ENCODE measurements around the gene RUBCN.

The RUBCN gene

GRCh38 chr3:197736491-197737318, at the start of gene RUBCN:
TSS of gene RUBCN (minus strand) at chr3:197736904. CDS start at chr3:197736719, 185 bp downstream.
- peak; percentile 70 for FAIRE-seq

- no peak for FAIRE-seq
Observed at GRCh38 chr3:197784019-197784585, 47.4 kb upstream of the RUBCN start.

DNA sequence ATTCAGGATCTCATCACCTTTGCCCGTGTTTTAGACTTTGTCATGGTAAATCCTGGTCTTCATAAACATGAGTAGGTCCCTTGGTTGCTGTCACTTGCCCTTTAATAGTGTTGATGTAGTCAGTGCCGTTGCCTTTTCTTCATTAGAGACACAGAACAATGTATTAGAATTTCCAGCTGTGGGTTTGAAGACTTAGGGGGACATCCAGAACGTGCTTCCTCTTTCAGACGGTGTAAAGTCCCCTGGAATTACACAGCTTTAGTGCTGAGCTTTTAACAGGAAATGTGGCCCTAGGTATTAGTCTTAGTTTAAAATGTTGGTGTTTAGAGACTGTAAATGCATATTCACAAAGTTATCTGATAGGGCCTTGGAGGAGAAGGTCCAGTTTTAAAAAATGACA, 45.5 kb upstream of the RUBCN start:
- no peak for FAIRE-seq

DNA sequence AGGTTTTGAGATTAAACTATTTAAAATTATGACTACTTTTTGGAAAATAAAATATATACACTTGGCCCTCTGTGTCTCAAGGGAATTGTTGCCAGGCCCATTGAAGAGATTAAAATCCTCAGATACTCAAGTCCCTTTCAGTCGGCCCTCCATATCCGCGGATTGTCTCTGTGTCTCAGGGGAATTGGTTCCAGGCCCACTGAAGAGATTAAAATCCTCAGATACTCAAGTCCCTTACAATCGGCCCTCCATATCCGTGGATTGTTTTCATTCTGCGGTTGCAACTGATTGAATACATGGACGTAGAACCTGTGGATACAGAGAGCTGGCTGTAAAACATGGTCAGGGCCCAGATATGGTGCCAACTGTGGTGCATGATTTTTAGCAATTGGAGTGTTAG, 38.6 kb upstream of the RUBCN start:
- no peak for FAIRE-seq

GRCh38 chr3:197761784-197762183, 25.1 kb upstream of the RUBCN start:
- no peak for FAIRE-seq

- no peak for FAIRE-seq
Observed at GRCh38 chr3:197758512-197758911, 21.8 kb upstream of the RUBCN start.

- no peak for FAIRE-seq
Observed at GRCh38 chr3:197756704-197757103, 20.0 kb upstream of the RUBCN start.

- no peak for FAIRE-seq
Observed at GRCh38 chr3:197753263-197753662, 16.6 kb upstream of the RUBCN start.

- FAIRE-seq: no peak
Observed at GRCh38 chr3:197752107-197752506, 15.4 kb upstream of the RUBCN start.

DNA sequence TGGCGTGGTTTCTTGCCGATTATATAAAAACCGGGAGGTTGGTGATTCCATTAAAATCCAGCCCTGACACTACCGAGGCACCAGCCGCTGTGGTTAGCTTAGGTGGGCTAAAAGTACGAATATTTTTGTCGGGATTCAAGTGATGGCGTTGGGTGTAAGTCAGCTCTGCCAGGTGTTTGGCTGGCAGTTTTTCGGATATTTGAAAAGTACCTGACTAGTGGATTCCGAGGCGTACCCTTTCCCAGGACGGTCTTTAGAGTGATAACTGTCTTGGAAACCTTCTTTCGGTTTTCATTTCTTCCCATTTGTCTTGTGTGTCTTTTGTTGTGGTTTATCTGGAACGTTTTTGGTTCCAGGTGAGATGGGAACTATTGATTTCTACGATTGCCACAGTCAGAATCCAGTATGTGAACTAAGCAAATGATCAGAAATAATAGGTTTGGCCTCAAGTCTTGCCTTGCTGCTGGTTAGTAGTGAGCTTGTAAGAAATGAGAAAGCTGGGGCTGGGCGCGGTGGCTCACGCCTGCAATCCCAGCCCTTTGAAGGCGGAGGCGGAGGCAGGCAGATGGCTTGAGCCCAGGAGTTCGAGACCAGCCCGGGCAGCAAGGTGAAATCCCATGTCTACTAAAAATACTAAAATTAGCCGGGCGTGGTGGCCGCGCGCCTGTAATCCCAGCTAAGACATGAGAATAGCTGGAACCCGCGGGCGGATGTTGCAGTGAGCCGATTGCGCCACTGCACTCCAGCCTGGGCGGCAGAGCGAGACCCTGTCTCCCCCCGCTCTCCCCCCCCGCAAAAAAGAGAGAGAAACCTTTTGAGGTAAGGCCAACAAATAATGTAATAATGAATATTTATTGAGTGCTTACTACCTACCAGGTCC, 14.4 kb upstream of the RUBCN start:
- no peak for FAIRE-seq

GRCh38 chr3:197750396-197750831, 13.7 kb upstream of the RUBCN start:
- FAIRE-seq: no peak

GRCh38 chr3:197749601-197750395, 13.1 kb upstream of the RUBCN start, which contains the start of gene FYTTD1:
TSS of gene FYTTD1 (plus strand) at chr3:197749883. CDS start at chr3:197749972, 89 bp downstream.
- no peak for FAIRE-seq

DNA sequence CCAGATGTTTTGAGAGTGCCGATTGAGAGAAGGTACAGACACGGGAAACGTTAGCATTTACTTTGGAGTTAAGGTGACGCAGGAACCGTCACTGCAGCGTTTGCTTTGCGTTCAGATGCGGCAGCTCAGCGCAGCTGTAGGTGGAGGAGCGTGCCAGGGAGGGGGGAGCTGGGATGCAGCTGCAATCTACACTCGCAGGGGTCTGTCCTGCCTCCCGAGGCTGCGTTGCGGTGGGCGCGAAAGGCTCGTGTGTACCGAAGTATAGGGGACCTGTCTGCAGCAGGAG, 12.6 kb upstream of the RUBCN start:
- no peak for FAIRE-seq

DNA sequence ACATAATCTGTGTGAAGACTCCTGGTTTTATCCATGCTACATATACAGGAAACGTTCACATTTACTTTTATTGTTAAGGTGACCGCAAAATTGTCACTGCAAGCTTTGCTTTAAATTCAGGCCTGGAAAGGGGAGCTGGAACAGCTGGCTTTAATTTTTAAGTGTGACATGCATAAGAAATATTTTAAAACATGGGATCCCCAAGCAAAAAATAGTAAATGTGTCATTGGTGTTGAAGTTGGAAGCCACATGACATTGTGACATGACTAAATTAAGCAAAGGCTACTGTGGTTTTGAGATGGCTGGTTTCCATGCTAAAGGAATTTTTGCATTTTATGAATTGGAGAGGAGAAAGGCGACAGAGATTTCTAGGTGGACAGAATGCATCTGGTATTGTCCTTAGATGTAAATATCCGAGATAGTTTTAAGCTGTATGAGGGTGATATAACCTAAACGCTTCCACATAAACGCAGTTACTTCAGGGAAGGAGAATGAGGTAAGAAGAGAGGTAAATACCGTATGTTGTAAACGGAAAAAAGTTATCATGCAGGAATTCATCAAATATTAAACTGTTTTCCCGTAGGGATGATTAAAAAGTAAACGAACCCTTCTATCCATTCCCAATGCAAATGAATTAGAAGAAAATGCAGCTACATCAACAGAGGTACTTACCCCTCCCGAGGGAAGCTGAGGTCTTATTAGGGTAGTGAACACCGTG, 12.1 kb upstream of the RUBCN start:
- no peak for FAIRE-seq

GRCh38 chr3:197746801-197747237, 10.1 kb upstream of the RUBCN start:
- no peak for FAIRE-seq

DNA sequence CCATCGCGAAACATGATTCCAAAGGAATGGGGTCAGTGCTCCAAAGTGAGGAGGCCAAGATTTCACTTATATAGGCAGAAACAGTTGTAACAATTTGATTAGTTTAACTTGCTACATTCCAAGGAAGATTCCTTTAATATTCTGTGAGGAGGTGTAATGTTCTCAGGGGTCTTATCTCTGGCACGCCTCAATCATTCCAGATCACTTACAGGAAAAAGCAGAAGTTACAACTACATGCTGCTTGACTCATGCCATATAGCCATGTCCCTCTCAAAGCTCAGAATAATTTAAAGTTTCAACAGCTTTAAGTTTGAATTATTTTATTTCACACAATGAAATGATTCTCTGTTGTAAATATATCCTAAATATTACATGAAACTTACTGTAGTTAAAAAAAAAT, 9.5 kb upstream of the RUBCN start:
- FAIRE-seq: no peak

- no peak for FAIRE-seq
Observed at GRCh38 chr3:197742787-197743186, 6.1 kb upstream of the RUBCN start.

DNA sequence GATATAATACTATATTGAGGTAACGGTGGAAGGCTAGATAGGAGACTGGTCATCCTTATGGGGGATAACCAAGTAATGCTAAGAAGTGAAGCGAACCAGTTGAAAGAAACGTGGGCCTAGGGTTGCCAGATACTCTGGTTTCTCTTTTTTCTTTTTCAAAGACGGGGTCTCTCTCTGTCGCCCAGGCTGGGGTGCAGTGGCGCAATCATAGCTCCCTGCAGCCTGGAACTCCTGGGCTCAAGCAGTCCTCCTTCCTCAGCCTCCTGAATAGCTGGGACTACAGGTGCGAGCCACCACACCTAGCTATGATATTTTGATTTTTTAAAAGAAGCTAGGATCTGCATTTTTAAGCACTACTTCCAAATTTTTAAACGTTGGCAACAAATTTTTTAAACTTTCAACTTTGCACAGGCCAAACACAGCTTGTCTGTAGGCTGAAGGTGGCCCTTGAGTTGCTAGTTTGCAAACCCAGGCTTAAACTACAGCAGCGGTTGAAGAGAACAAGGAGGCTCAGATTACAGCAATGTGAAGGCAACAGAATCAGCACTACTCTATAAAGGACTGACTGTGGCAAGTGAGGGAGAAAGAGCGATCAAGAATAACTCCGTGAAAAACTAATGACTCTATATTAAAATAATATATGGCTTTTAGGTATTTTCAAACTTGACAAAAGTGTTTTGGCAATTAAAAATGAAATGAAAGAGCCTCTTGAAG, 1.2 kb upstream of the RUBCN start:
- no peak for FAIRE-seq

- no peak for FAIRE-seq
Observed at GRCh38 chr3:197737319-197737649, 580 bp upstream of the RUBCN start.

- FAIRE-seq: no peak
Observed at GRCh38 chr3:197736010-197736490, 654 bp downstream of the RUBCN start.

DNA sequence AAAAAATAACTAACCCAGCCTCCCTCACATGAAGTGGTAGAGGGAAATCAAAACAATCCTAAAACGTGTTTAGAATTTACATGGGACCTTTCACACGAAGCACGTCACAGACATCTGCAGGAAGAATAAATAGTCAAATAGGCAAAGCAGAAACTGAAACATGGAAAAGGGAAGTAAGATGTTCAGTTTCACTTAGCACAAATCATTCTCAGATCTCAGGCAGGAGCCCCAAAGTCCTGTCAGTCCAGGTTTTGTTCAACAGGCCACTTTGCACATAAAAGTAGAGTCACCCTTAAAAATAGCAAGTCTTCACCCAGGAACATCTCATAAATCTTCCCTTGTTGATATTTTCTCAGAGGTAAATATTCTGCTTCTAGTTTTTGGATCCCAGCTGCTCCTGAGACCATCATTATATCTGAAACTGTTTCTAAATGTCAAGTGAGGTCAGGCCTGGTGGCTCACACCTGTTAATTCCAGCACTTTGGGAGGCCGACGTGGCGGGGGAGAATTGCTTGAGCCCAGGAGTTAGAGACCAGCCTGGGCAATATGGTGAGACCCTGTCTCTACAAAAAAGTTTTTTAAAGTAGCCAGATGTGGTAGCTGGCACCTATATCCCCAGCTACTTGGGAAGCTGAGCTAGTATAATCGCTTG, 1.9 kb downstream of the RUBCN start:
- FAIRE-seq: no peak

All from A204.1 (cell line).